ENCODE measurements around the gene TOMM40L. TPM values are rescaled to one million over a fixed set of nuclear protein-coding genes. Genes with fewer than 3 reads are reported as not detected.

TOMM40L gene
- 25.4 TPM for total RNA-seq

DNA sequence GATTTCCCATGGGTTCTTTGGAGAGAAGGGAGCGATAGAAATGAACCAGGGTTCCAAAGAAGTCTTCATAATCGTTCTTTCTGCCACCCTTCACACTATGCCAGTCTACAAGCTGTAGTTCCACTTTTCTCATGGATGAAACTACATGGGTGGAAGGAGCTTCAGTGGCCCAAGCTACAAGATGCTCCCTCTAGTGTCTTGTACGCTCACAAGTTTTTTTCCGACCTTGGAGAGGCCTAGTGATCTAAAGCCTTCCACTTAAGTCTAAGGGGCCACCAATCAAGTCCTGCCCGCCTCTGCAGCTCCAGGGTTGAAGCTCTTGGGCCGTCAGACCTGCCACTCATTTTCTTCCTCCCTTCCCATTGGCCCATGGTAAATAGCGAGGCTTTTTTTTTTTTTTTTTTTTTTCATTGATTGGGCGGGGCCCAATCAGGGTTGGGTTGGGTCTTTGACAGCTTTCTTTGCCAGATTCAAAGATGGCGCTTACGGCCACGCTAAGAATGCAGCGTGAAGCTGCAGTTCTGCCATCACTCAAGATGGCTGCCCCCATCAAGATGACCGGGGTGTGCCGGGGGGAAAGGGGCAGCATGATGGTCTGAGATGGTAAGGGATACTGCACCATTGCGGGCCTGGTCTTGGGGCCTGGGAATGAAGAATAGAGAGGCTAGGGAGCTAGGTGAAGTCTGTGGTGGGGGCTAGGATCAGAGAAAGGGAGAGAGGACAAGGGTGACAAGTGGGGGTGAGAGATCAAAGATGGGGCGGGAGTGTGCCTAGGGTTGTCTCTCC, at the start of gene TOMM40L:
Gene TOMM40L (plus strand): TSS at position 527 of the 786 bp plus-strand sequence. CDS start 430 bp downstream, outside the sequence.

GRCh38 chr1:161177112-161177935, 48.5 kb upstream of the TOMM40L start, which contains the start of gene B4GALT3:
Gene B4GALT3 (minus strand): TSS chr1:161177507. CDS start chr1:161176060, 1,447 bp downstream.

DNA sequence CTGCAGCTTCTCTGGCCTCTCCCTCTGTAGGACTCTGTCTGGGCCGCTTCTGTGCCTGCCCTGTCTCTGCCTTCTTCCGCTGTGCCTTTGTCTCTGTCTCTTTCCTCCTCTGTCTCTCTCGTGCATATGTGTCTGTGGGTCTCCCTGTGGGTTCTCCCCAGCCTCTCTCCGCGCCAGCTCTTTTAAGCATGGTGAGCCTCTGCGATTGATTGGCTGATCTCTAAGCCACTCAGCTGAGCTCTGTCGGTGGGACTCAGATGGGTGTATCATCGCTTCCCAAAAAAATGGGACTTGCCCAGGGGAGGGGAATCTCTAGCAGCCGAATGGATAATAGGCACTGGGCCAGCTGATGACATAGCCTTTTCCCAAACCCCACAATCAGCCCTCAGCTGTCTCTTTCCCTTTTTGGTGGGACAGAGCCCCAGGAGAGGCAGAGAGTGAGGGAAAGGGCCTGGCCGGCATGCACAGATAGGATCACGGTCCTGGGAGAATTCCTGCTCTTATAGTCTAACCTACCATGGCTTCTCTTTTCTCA, 26.9 kb upstream of the TOMM40L start, which contains the start of gene ADAMTS4:
Gene ADAMTS4 (minus strand): TSS at position 158 of the 535 bp plus-strand sequence. CDS start 427 bp downstream, outside the sequence.

GRCh38 chr1:161201836-161202712, 23.8 kb upstream of the TOMM40L start, which contains the start of gene NDUFS2:
Gene NDUFS2 (plus strand): TSS chr1:161202367. CDS start chr1:161202386, 19 bp downstream.

GRCh38 chr1:161215076-161215475, 10.8 kb upstream of the TOMM40L start, which contains the start of gene FCER1G:
Gene FCER1G (plus strand): TSS chr1:161215295. CDS start chr1:161215322, 27 bp downstream.

DNA sequence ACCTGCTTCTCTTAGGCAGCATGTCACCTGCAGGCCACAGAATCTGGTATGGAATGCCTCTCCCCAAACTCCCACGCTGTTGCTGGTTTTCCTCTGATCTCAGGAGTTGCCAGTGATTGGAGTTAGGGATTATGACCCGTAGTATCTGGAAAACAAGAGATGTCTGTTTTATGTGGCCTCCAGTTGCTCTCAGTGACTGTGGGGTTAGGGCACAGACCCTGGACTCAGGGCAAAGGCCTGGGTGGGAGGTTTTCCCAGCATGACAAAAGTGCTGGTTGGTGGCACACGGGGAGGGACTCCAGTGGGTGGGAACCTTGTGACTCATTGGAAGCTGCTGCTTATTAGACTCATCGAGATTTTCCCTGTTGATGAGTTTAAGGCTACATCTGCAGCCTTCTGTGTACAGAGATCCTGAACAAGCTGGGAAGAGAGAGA, 12.2 kb downstream of the TOMM40L start, which contains the start of gene NR1I3:
Gene NR1I3 (minus strand): TSS at position 165 of the 435 bp plus-strand sequence. CDS start 1,638 bp downstream, outside the sequence.

GRCh38 chr1:161258439-161259344, 32.8 kb downstream of the TOMM40L start, which contains the start of gene PCP4L1:
Gene PCP4L1 (plus strand): TSS chr1:161258745. CDS start chr1:161258975, 230 bp downstream.

Other genes with a start within 250 kb of the TOMM40L start
- 18.8 TPM for gene F11R, start 204.9 kb upstream of the TOMM40L start, total RNA-seq
- 35.1 TPM for gene TSTD1, start 187.1 kb upstream of the TOMM40L start, total RNA-seq
- gene USF1, start 180.1 kb upstream of the TOMM40L start, total RNA-seq = 121 TPM
- gene ARHGAP30, start 156.2 kb upstream of the TOMM40L start, total RNA-seq = 0.31 TPM
- not detected for gene NECTIN4, start 136.5 kb upstream of the TOMM40L start, total RNA-seq
- 1.6 TPM for gene KLHDC9, start 127.7 kb upstream of the TOMM40L start, total RNA-seq
- 30.0 TPM for gene PFDN2, start 108.0 kb upstream of the TOMM40L start, total RNA-seq
- 26.3 TPM for gene NIT1, start 108.0 kb upstream of the TOMM40L start, total RNA-seq
- gene DEDD, start 93.4 kb upstream of the TOMM40L start, total RNA-seq = 20.0 TPM
- 81.1 TPM for gene UFC1, start 72.1 kb upstream of the TOMM40L start, total RNA-seq
- 22.2 TPM for gene USP21, start 66.6 kb upstream of the TOMM40L start, total RNA-seq
- gene PPOX, start 59.6 kb upstream of the TOMM40L start, total RNA-seq = 26.3 TPM
- gene B4GALT3, start 48.6 kb upstream of the TOMM40L start, total RNA-seq = 20.0 TPM
- 0.31 TPM for gene ADAMTS4, start 27.0 kb upstream of the TOMM40L start, total RNA-seq
- 128 TPM for gene NDUFS2, start 23.7 kb upstream of the TOMM40L start, total RNA-seq
- 3.8 TPM for gene FCER1G, start 10.8 kb upstream of the TOMM40L start, total RNA-seq
- not detected for gene APOA2, start 2.4 kb upstream of the TOMM40L start, total RNA-seq
- not detected for gene NR1I3, start 12.1 kb downstream of the TOMM40L start, total RNA-seq
- 1.9 TPM for gene PCP4L1, start 32.7 kb downstream of the TOMM40L start, total RNA-seq
- gene MPZ, start 83.9 kb downstream of the TOMM40L start, total RNA-seq = 2.2 TPM
- gene SDHC, start 88.3 kb downstream of the TOMM40L start, total RNA-seq = 21.6 TPM
- gene CFAP126, start 141.8 kb downstream of the TOMM40L start, total RNA-seq = not detected

Measured in parietal lobe (tissue), 1 donor.